COR-L47 (cell line): ENCODE data around the gene CTNNBL1.
A peak's percentile ranks its signal among the peaks of the same experiment; 100 is the strongest.

ENCODE experiments used
- DNase-seq: peaks from one replicate; lab custom pipeline; 2025; lab: John Stamatoyannopoulos, UW

Gene CTNNBL1

GRCh38 chr20:37879843-37880242 lies 186.0 kb downstream of the CTNNBL1 start:
- no peak for DNase-seq

GRCh38 chr20:37880726-37881591 lies 187.1 kb downstream of the CTNNBL1 start:
- DNase-seq = peak; percentile 35

GRCh38 chr20:37881601-37882343 lies 187.9 kb downstream of the CTNNBL1 start:
- DNase-seq = no peak

- DNase-seq = peak; percentile 72
Observed at GRCh38 chr20:37882961-37883712, 189.3 kb downstream of the CTNNBL1 start.

GRCh38 chr20:37885042-37885441 lies 191.2 kb downstream of the CTNNBL1 start:
- no peak for DNase-seq

GRCh38 chr20:37885593-37886503 lies 192.0 kb downstream of the CTNNBL1 start:
- no peak for DNase-seq

GRCh38 chr20:37886851-37887297 lies 193.0 kb downstream of the CTNNBL1 start:
- no peak for DNase-seq

GRCh38 chr20:37888641-37889040 lies 194.8 kb downstream of the CTNNBL1 start:
- no peak for DNase-seq

- DNase-seq = no peak
Observed at GRCh38 chr20:37890108-37890507, 196.3 kb downstream of the CTNNBL1 start.

- no peak for DNase-seq
Observed at GRCh38 chr20:37890643-37891042, 196.8 kb downstream of the CTNNBL1 start.

GRCh38 chr20:37892001-37892400 lies 198.2 kb downstream of the CTNNBL1 start:
- DNase-seq = no peak

- DNase-seq = no peak
Observed at GRCh38 chr20:37893566-37894241, 199.9 kb downstream of the CTNNBL1 start.

- no peak for DNase-seq
Observed at GRCh38 chr20:37894454-37894853, 200.6 kb downstream of the CTNNBL1 start.

GRCh38 chr20:37895166-37895565 lies 201.3 kb downstream of the CTNNBL1 start:
- peak; percentile 57 for DNase-seq

GRCh38 chr20:37896932-37897548 lies 203.2 kb downstream of the CTNNBL1 start:
- DNase-seq = peak; percentile 15

- no peak for DNase-seq
Observed at GRCh38 chr20:37898233-37899104, 204.6 kb downstream of the CTNNBL1 start.

- no peak for DNase-seq
Observed at GRCh38 chr20:37899105-37900045, 205.5 kb downstream of the CTNNBL1 start.

GRCh38 chr20:37901240-37901639 lies 207.4 kb downstream of the CTNNBL1 start:
- DNase-seq = no peak
